Upper lobe of left lung (tissue), 4 donors: ENCODE data around the gene FZD7.

Experiments
- EP300 ChIP-seq, 4 donors: sonication (generic); formaldehyde crosslinking; IDR thresholded peaks; one replicate each; pipeline ENCODE4 v1.5.1; 2017; ENCODE audit warnings: antibody characterized with exemption in 4 of 4, control low read depth in 2 of 4
- POLR2A ChIP-seq, 4 donors: fragments of 450-650 bp; IDR thresholded peaks; one replicate each; pipeline ENCODE4 v1.5.1; 2016 to 2017; ENCODE audit warnings: antibody characterized with exemption in 4 of 4, mild to moderate bottlenecking in 2 of 4
- TF ChIP-seq, protein P1 (sequence below), 6 experiments: fragments of 450-650 bp in 4 of 6; fragments of 200-600 bp in 2 of 6; sonication (generic) in 2 of 6; IDR thresholded peaks; one replicate each; pipeline ENCODE4 v1.5.1; 2016 to 2019; ENCODE audit warnings: antibody characterized with exemption in 6 of 6

GRCh38 chr2:202064881-202065230 lies 31.2 kb downstream of the FZD7 start:
- TF ChIP-seq, protein P1, sequence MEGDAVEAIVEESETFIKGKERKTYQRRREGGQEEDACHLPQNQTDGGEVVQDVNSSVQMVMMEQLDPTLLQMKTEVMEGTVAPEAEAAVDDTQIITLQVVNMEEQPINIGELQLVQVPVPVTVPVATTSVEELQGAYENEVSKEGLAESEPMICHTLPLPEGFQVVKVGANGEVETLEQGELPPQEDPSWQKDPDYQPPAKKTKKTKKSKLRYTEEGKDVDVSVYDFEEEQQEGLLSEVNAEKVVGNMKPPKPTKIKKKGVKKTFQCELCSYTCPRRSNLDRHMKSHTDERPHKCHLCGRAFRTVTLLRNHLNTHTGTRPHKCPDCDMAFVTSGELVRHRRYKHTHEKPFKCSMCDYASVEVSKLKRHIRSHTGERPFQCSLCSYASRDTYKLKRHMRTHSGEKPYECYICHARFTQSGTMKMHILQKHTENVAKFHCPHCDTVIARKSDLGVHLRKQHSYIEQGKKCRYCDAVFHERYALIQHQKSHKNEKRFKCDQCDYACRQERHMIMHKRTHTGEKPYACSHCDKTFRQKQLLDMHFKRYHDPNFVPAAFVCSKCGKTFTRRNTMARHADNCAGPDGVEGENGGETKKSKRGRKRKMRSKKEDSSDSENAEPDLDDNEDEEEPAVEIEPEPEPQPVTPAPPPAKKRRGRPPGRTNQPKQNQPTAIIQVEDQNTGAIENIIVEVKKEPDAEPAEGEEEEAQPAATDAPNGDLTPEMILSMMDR (IDR thresholded peaks at IDR 0.05), result no peak
- no peak for TF ChIP-seq EP300 (IDR thresholded peaks at IDR 0.05)
- TF ChIP-seq POLR2A (IDR thresholded peaks at IDR 0.05), result no peak
